ENCODE measurements around the gene CERS3.

- TF ChIP-seq TAF1 (IDR thresholded peaks at IDR 0.05; ENCODE audit: borderline replicate concordance, low read depth, low read length) (no peak), POLR2AphosphoS5 (IDR thresholded peaks at IDR 0.05; ENCODE audit: low read depth, low read length) (no peak), POLR2A (IDR thresholded peaks at IDR 0.05; ENCODE audit: low read depth, low read length) (no peak)
These were observed 155.4 kb downstream of the CERS3 start for GRCh38 chr15:100373120-100373896.

All from GM12892 (cell line).